Mucosa of descending colon (tissue), 3 donors: ENCODE measurements around the gene ADI1. TPM values are rescaled to one million over a fixed set of nuclear protein-coding genes. Genes with fewer than 3 reads are reported as not detected.

ENCODE experiments used
- ATAC-seq: fragments of 200-7000 bp; cut with Tn5 transposase; one replicate; pipeline ENCODE4 v1.9.1; 2020; ENCODE audit warnings: mild to moderate bottlenecking, moderate library complexity
- DNase-seq, 3 donors: peaks; one replicate each; pipeline ENCODE4 v3.0.0-alpha.2; 2020
- H3K36me3 ChIP-seq: fragments of 200-600 bp; one replicate; pipeline ENCODE4 v1.8.0; 2021; ENCODE audit warnings: low read depth, mild to moderate bottlenecking
- H3K4me1 ChIP-seq: fragments of 200-600 bp; one replicate; pipeline ENCODE4 v1.8.0; 2021; ENCODE audit warnings: low read depth, mild to moderate bottlenecking
- H3K4me3 ChIP-seq: fragments of 200-600 bp; one replicate; pipeline ENCODE4 v1.8.0; 2021; ENCODE audit warnings: mild to moderate bottlenecking
- H3K9me3 ChIP-seq: fragments of 200-600 bp; one replicate; pipeline ENCODE4 v1.8.0; 2021; ENCODE audit warnings: mild to moderate bottlenecking
- CTCF ChIP-seq: fragments of 200-600 bp; IDR thresholded peaks from one replicate; pipeline ENCODE4 v1.8.0; 2022; ENCODE audit warnings: antibody characterized with exemption, mild to moderate bottlenecking
- intact Hi-C, 2 donors: fragments of 100-400 bp; cut with DNase I in 1 of 2; cut with micrococcal nuclease in 1 of 2; formaldehyde crosslinking; loops; one replicate each; pipeline versions ENCODE4 v1.11.0 to v1.11.1; 2022; cut with DNase I, micrococcal nuclease
- total RNA-seq, 3 donors: library from RNA; stranded (reverse); fragmentation: NEBNext Ultra II Directional in 2 of 3; extraction: Animal tissue kit (Norgen Biotek cat#: 25700) in 2 of 3; gene quantifications; one replicate each; pipeline versions ENCODE4 v1.2.1 to v1.2.4, GENCODE V29; 2021 to 2023
- donor health status: DM: no; HTN: no; CAD: no; lungs with moderate emphysema.
- donor health status: DM: no; HTN: no; CAD: no.
- donor health status: DM: no; HTN: yes; CAD: no.

Gene ADI1
- total RNA-seq, 3 donors from 2014 or later, result 59.3 to 91.5 (median 70.4) TPM

DNA sequence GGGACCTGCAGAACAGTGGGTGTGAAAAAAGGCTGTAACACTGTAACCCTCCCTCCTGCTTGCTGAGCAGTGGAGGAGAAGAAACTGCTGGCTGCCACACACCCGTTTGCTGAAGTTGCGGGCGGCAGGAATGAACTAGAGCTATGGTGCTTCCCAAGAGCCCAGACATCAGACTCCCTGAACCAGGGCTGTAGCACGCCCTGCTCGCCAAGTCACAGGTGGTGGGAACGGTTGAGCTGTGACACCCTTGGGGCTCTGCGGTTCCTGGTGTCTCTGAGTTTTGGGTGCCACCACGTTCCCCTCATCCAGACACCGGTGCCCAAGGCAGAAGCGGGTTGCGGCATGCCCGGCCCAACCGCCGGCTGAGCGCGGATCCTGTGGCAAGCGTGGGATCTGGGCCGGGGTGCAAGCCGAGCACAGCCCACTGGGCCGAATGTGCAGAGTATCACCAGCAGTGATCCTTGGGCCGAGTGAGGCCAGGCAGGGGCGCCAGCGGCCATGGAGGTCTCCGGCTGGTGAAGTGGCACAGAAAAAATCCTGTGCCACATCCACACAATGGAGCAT, 15.0 kb upstream of the ADI1 start:
- no peak for ATAC-seq
- Histone ChIP-seq H3K4me3 (no peak overlapping the region), H3K36me3 (no peaks in the 10 kb centered on the region), H3K9me3 (no peaks in the 10 kb centered on the region), H3K4me1 (no peaks in the 10 kb centered on the region)
- DNase-seq, result no peak
- intact Hi-C loops, result no loop called here
- no peak for TF ChIP-seq CTCF

DNA sequence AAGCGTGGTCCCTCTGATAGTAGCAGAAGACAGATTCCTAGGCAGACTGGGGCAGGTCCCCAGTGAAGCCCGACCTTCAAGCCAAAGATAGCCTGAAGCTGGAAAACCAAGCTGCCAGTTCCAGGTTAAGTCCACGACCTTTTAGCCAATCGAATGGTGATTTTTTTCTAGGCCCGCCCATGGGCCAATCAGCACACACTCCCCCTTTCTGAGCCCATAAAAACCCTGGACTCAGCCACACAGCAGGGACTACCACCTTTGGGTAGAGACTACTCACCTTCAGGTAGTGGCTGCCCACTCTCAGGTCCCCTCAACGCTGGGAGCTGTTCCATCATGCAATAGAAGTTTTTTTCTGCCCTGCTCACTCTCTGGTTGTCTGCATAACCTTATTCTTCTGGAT, 14.5 kb upstream of the ADI1 start:
- TF ChIP-seq CTCF, result no peak
- H3K9me3 ChIP-seq, result no peaks in the 10 kb centered on the region
- H3K4me1 ChIP-seq, result no peaks in the 10 kb centered on the region
- H3K36me3 ChIP-seq, result no peaks in the 10 kb centered on the region
- no peak overlapping the region for H3K4me3 ChIP-seq
- DNase-seq, result no peak
- ATAC-seq, result no peak
- intact Hi-C loops, result no loop called here

- Histone ChIP-seq H3K36me3 (no peaks in the 10 kb centered on the region), H3K9me3 (no peaks in the 10 kb centered on the region), H3K4me3 (no peak overlapping the region), H3K4me1 (no peaks in the 10 kb centered on the region)
- intact Hi-C loops, result no loop called here
- no peak for ATAC-seq
- no peak for TF ChIP-seq CTCF
- no peak for DNase-seq
Observed at GRCh38 chr2:3532941-3533340, 13.6 kb upstream of the ADI1 start.

- no peak for ATAC-seq
- DNase-seq, result no peak
- H3K4me1 ChIP-seq, result no peaks in the 10 kb centered on the region
- H3K4me3 ChIP-seq, result no peak overlapping the region
- H3K9me3 ChIP-seq, result no peaks in the 10 kb centered on the region
- TF ChIP-seq CTCF, result no peak
- no peaks in the 10 kb centered on the region for H3K36me3 ChIP-seq
- intact Hi-C loops, result no loop called here
Observed at GRCh38 chr2:3529316-3530025, 10.1 kb upstream of the ADI1 start.

- TF ChIP-seq CTCF, result no peak
- ATAC-seq (peak; percentile 53), DNase-seq (no peak)
- no peaks in the 10 kb centered on the region for H3K9me3 ChIP-seq
- H3K4me1 ChIP-seq, result no peaks in the 10 kb centered on the region
- intact Hi-C loops, result no loop called here
- H3K36me3 ChIP-seq, result no peaks in the 10 kb centered on the region
- no peak overlapping the region for H3K4me3 ChIP-seq
Observed at GRCh38 chr2:3527886-3528785, 8.8 kb upstream of the ADI1 start.
